ENCODE measurements around the gene PGS1. TPM values are rescaled to one million over a fixed set of nuclear protein-coding genes. Genes with fewer than 3 reads are reported as not detected.

PGS1 gene
- total and polyA plus RNA-seq, 5 donors from 2014 or later = 29.6 to 50.1 (median 32.3) TPM

GRCh38 chr17:78349891-78350642 lies 28.4 kb upstream of the PGS1 start:
- H3K27ac ChIP-seq (ENCODE audit: insufficient read depth, low read length, poor library complexity, severe bottlenecking) = no peak overlapping the region
- no peak overlapping the region for H3K4me3 ChIP-seq (ENCODE audit: low read depth, low read length)
- Mint-ChIP-seq H3K36me3 (no peaks in the 10 kb centered on the region), H3K4me3 (peak overlapping the region in 2 of 4 donors; percentile 47 to 72), H3K27ac (peak overlapping the region in 1 of 3 donors; percentile 61), H3K27me3 (peaks cover under 1% of the 10 kb centered on the region), H3K4me1 (peaks cover 15 to 86% (median 46%) of the 10 kb centered on the region in 4 donors), H3K9me3 (no peaks in the 10 kb centered on the region)
- no peaks in the 10 kb centered on the region for H3K27me3 ChIP-seq (ENCODE audit: control insufficient read depth, insufficient read depth, low read length)
- H3K4me1 ChIP-seq (ENCODE audit: control insufficient read depth, insufficient read depth, low read length, poor library complexity, severe bottlenecking) = peaks cover 84% of the 10 kb centered on the region
- H3K9me3 ChIP-seq (ENCODE audit: control insufficient read depth in 2 of 2, low read length in 2 of 2) = no peaks in the 10 kb centered on the region
- no peaks in the 10 kb centered on the region for H3K36me3 ChIP-seq (ENCODE audit: control insufficient read depth, insufficient read depth, low read length)
- no peak for DNase-seq
- no peak for ATAC-seq (ENCODE audit: low read depth in 2 of 2)

- H3K4me1 ChIP-seq (ENCODE audit: control insufficient read depth, insufficient read depth, low read length, poor library complexity, severe bottlenecking) = peaks cover 82% of the 10 kb centered on the region
Observed at GRCh38 chr17:78351449-78352006, 26.9 kb upstream of the PGS1 start.

DNA sequence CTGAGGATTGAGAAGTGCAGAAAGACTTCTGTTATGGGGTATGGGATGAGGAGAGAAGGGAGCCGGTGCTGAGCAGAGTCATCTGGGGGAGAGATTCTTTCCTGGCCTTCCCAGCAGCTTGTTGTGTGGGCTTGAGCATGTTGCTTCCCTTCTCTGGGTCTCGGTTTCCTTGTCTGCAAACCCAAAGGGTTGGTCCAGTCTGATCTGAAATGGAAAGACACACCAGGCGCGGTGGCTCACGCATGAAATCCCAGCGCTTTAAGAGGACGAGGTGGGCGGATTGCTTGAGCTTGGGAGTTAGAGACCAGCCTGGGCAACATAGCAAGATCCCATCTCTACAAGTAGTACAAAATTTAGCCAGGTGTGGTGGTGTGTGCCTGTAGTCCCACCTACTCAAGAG lies 24.6 kb upstream of the PGS1 start:
- Mint-ChIP-seq H3K27ac (peak overlapping the region; percentile 32 to 97 (median 95)), H3K9me3 (no peaks in the 10 kb centered on the region), H3K4me3 (peak overlapping the region; percentile 80 to 93 (median 88)), H3K36me3 (peaks cover 6% of the 10 kb centered on the region), H3K27me3 (peaks cover 4% of the 10 kb centered on the region), H3K4me1 (peaks cover 11 to 86% (median 38%) of the 10 kb centered on the region in 4 donors)
- Histone ChIP-seq H3K36me3 (ENCODE audit: control insufficient read depth, insufficient read depth, low read length) (peaks cover 18% of the 10 kb centered on the region), H3K4me3 (ENCODE audit: low read depth, low read length) (peak overlapping the region; percentile 7), H3K27me3 (ENCODE audit: control insufficient read depth, insufficient read depth, low read length) (no peaks in the 10 kb centered on the region), H3K9me3 (ENCODE audit: control insufficient read depth in 2 of 2, low read length in 2 of 2) (no peaks in the 10 kb centered on the region), H3K27ac (ENCODE audit: insufficient read depth, low read length, poor library complexity, severe bottlenecking) (peak overlapping the region; percentile 94), H3K4me1 (ENCODE audit: control insufficient read depth, insufficient read depth, low read length, poor library complexity, severe bottlenecking) (peaks cover 86% of the 10 kb centered on the region)
- no peak for DNase-seq
- no peak for ATAC-seq (ENCODE audit: low read depth in 2 of 2)

More at GRCh38 chr17:78351449-78352006, 26.9 kb upstream of the PGS1 start:
- DNase-seq (no peak), ATAC-seq (ENCODE audit: low read depth in 2 of 2) (no peak)
- Mint-ChIP-seq H3K27me3 (peaks cover 4% of the 10 kb centered on the region), H3K4me3 (peak overlapping the region; percentile 39 to 92 (median 84)), H3K9me3 (no peaks in the 10 kb centered on the region), H3K36me3 (peaks cover 3% of the 10 kb centered on the region), H3K27ac (peak overlapping the region in 2 of 3 donors; percentile 47 to 65), H3K4me1 (peaks cover 13 to 86% (median 50%) of the 10 kb centered on the region in 4 donors)
- Histone ChIP-seq H3K27ac (ENCODE audit: insufficient read depth, low read length, poor library complexity, severe bottlenecking) (no peak overlapping the region), H3K9me3 (ENCODE audit: control insufficient read depth in 2 of 2, low read length in 2 of 2) (no peaks in the 10 kb centered on the region), H3K36me3 (ENCODE audit: control insufficient read depth, insufficient read depth, low read length) (no peaks in the 10 kb centered on the region), H3K4me3 (ENCODE audit: low read depth, low read length) (no peak overlapping the region), H3K27me3 (ENCODE audit: control insufficient read depth, insufficient read depth, low read length) (no peaks in the 10 kb centered on the region)

DNA sequence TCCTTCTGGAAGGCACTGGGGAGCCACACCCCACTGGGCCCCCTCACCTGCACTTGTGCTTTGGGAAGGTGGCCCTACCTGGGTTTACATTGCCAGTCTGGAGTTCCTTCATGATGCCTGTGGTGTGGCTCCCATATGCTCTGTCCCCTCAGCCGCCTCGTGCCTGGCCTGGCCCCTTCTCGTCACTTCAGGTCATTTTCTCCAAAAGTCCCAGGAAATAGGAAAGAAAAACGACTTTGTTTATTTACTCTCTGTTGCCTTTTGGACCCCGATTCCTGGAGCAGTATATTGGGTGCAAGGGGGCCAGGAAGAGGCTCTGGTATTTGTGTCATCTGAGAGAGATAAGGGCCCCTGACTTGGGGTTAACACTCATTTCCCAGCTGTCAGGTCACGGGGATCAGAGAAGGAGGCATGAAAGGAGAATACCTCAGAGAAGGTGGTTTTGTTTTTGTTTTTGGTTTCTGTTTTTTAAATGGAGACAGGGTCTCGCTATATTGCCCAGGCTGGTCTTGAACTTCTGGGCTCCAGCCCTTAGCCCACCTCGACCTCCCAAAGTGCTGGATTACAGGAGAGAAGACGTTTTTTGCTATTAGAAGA lies 23.3 kb upstream of the PGS1 start:
- no peak for ATAC-seq (ENCODE audit: low read depth in 2 of 2)
- H3K36me3 ChIP-seq (ENCODE audit: control insufficient read depth, insufficient read depth, low read length) = peaks cover 18% of the 10 kb centered on the region
- Mint-ChIP-seq H3K36me3 (peaks cover 6% of the 10 kb centered on the region), H3K27ac (peak overlapping the region; percentile 93 to 97 (median 95)), H3K4me1 (peaks cover 5 to 74% (median 30%) of the 10 kb centered on the region in 4 donors), H3K27me3 (peaks cover 4% of the 10 kb centered on the region), H3K4me3 (peak overlapping the region; percentile 85 to 93 (median 88)), H3K9me3 (no peaks in the 10 kb centered on the region)
- no peak for DNase-seq
- peaks cover 85% of the 10 kb centered on the region for H3K4me1 ChIP-seq (ENCODE audit: control insufficient read depth, insufficient read depth, low read length, poor library complexity, severe bottlenecking)
- H3K27me3 ChIP-seq (ENCODE audit: control insufficient read depth, insufficient read depth, low read length) = no peaks in the 10 kb centered on the region
- peak overlapping the region; percentile 94 for H3K27ac ChIP-seq (ENCODE audit: insufficient read depth, low read length, poor library complexity, severe bottlenecking)
- no peaks in the 10 kb centered on the region for H3K9me3 ChIP-seq (ENCODE audit: control insufficient read depth in 2 of 2, low read length in 2 of 2)
- no peak overlapping the region for H3K4me3 ChIP-seq (ENCODE audit: low read depth, low read length)

GRCh38 chr17:78355701-78356100 lies 22.7 kb upstream of the PGS1 start:
- Histone ChIP-seq H3K27me3 (ENCODE audit: control insufficient read depth, insufficient read depth, low read length) (no peaks in the 10 kb centered on the region), H3K27ac (ENCODE audit: insufficient read depth, low read length, poor library complexity, severe bottlenecking) (peak overlapping the region; percentile 94), H3K36me3 (ENCODE audit: control insufficient read depth, insufficient read depth, low read length) (peaks cover 18% of the 10 kb centered on the region), H3K4me3 (ENCODE audit: low read depth, low read length) (no peak overlapping the region), H3K9me3 (ENCODE audit: control insufficient read depth in 2 of 2, low read length in 2 of 2) (no peaks in the 10 kb centered on the region), H3K4me1 (ENCODE audit: control insufficient read depth, insufficient read depth, low read length, poor library complexity, severe bottlenecking) (peaks cover 84% of the 10 kb centered on the region)
- DNase-seq (no peak), ATAC-seq (ENCODE audit: low read depth in 2 of 2) (no peak)
- H3K4me1 Mint-ChIP-seq = peaks cover 5 to 69% (median 26%) of the 10 kb centered on the region in 4 donors
- H3K4me3 Mint-ChIP-seq = peak overlapping the region; percentile 85 to 93 (median 88)
- peaks cover 6% of the 10 kb centered on the region for H3K36me3 Mint-ChIP-seq
- H3K9me3 Mint-ChIP-seq = no peaks in the 10 kb centered on the region
- H3K27ac Mint-ChIP-seq = peak overlapping the region; percentile 93 to 97 (median 95)
- peaks cover 4% of the 10 kb centered on the region for H3K27me3 Mint-ChIP-seq

- H3K4me1 ChIP-seq (ENCODE audit: control insufficient read depth, insufficient read depth, low read length, poor library complexity, severe bottlenecking) = peaks cover 84% of the 10 kb centered on the region
- H3K9me3 Mint-ChIP-seq = no peaks in the 10 kb centered on the region
Observed at GRCh38 chr17:78356101-78356713, 22.2 kb upstream of the PGS1 start.

GRCh38 chr17:78357177-78357586 lies 21.3 kb upstream of the PGS1 start:
- peaks cover 8% of the 10 kb centered on the region for H3K27me3 Mint-ChIP-seq
- Histone ChIP-seq H3K4me3 (ENCODE audit: low read depth, low read length) (peak overlapping the region; percentile 77), H3K4me1 (ENCODE audit: control insufficient read depth, insufficient read depth, low read length, poor library complexity, severe bottlenecking) (peaks cover 75% of the 10 kb centered on the region), H3K9me3 (ENCODE audit: control insufficient read depth in 2 of 2, low read length in 2 of 2) (no peaks in the 10 kb centered on the region), H3K36me3 (ENCODE audit: control insufficient read depth, insufficient read depth, low read length) (peaks cover 18% of the 10 kb centered on the region), H3K27ac (ENCODE audit: insufficient read depth, low read length, poor library complexity, severe bottlenecking) (peak overlapping the region; percentile 94), H3K27me3 (ENCODE audit: control insufficient read depth, insufficient read depth, low read length) (no peaks in the 10 kb centered on the region)
- peaks cover 6% of the 10 kb centered on the region for H3K36me3 Mint-ChIP-seq
- peak overlapping the region; percentile 85 to 93 (median 90) for H3K4me3 Mint-ChIP-seq
- ATAC-seq (ENCODE audit: low read depth in 2 of 2) (no peak), DNase-seq (no peak)
- peaks cover 5 to 69% (median 25%) of the 10 kb centered on the region in 4 donors for H3K4me1 Mint-ChIP-seq
- H3K9me3 Mint-ChIP-seq = no peaks in the 10 kb centered on the region
- peak overlapping the region; percentile 66 to 97 (median 93) for H3K27ac Mint-ChIP-seq

More at GRCh38 chr17:78356101-78356713, 22.2 kb upstream of the PGS1 start:
- Histone ChIP-seq H3K27me3 (ENCODE audit: control insufficient read depth, insufficient read depth, low read length) (no peaks in the 10 kb centered on the region), H3K4me3 (ENCODE audit: low read depth, low read length) (no peak overlapping the region), H3K27ac (ENCODE audit: insufficient read depth, low read length, poor library complexity, severe bottlenecking) (peak overlapping the region; percentile 94), H3K36me3 (ENCODE audit: control insufficient read depth, insufficient read depth, low read length) (peaks cover 18% of the 10 kb centered on the region), H3K9me3 (ENCODE audit: control insufficient read depth in 2 of 2, low read length in 2 of 2) (no peaks in the 10 kb centered on the region)
- ATAC-seq (ENCODE audit: low read depth in 2 of 2) = peak; percentile 70 to 77
- Mint-ChIP-seq H3K4me1 (peaks cover 5 to 70% (median 26%) of the 10 kb centered on the region in 4 donors), H3K27me3 (peaks cover 8% of the 10 kb centered on the region), H3K36me3 (peaks cover 6% of the 10 kb centered on the region), H3K4me3 (peak overlapping the region; percentile 85 to 93 (median 88)), H3K27ac (peak overlapping the region; percentile 93 to 97 (median 95))
- DNase-seq = peak; percentile 87 to 98 (median 92)
